Neural progenitor cell (in vitro differentiated cells): ENCODE results near the gene PIK3CG. TPM values are rescaled to one million over a fixed set of nuclear protein-coding genes. Genes with fewer than 3 reads are reported as not detected.
A peak's percentile ranks its signal among the peaks of the same experiment; 100 is the strongest.

Experiments
- DNase-seq: peaks from one replicate; pipeline ENCODE4 v3.0.0-alpha.2; 2016; ENCODE audit warnings: low spot score
- H2AFZ ChIP-seq: fragments of 200-600 bp; sonication (generic); replicated peaks from 2 replicates; pipeline ENCODE4 v1.6.1; 2016; ENCODE audit warnings: antibody characterized with exemption
- H3F3A ChIP-seq: fragments of 200-600 bp; sonication (generic); 2 replicates; pipeline ENCODE4 v1.6.1; 2016; ENCODE audit warnings: antibody characterized with exemption, low read depth
- H3K27ac ChIP-seq: fragments of 200-600 bp; sonication (generic); 2 replicates; pipeline ENCODE4 v1.5.1; 2016; ENCODE audit warnings: mild to moderate bottlenecking
- H3K27me3 ChIP-seq: fragments of 200-600 bp; sonication (generic); 2 replicates; pipeline ENCODE4 v1.6.1; 2016; ENCODE audit warnings: mild to moderate bottlenecking, moderate library complexity
- H3K36me3 ChIP-seq: fragments of 200-600 bp; sonication (generic); 2 replicates; pipeline ENCODE4 v1.5.1; 2016
- H3K4me1 ChIP-seq: fragments of 200-600 bp; sonication (generic); 2 replicates; pipeline ENCODE4 v1.6.1; 2016; ENCODE audit warnings: mixed run types
- H3K4me2 ChIP-seq: fragments of 200-600 bp; sonication (generic); 2 replicates; pipeline ENCODE4 v1.6.1; 2016
- H3K4me3 ChIP-seq: fragments of 200-600 bp; sonication (generic); 2 replicates; pipeline ENCODE4 v1.5.1; 2016
- H3K79me2 ChIP-seq: fragments of 200-600 bp; sonication (generic); 2 replicates; pipeline ENCODE4 v1.6.1; 2016; ENCODE audit warnings: low read depth
- H3K9ac ChIP-seq: fragments of 200-600 bp; sonication (generic); 2 replicates; pipeline ENCODE4 v1.6.1; 2016
- H3K9me3 ChIP-seq: fragments of 200-600 bp; sonication (generic); 2 replicates; pipeline ENCODE4 v1.5.1; 2016; ENCODE audit warnings: low read depth
- H4K20me1 ChIP-seq: fragments of 200-600 bp; sonication (generic); 2 replicates; pipeline ENCODE4 v1.6.1; 2016; ENCODE audit warnings: low read depth
- H3K27ac Mint-ChIP-seq: 3 replicates; pipeline ENCODE4 v1.8.0; 2021; ENCODE audit warnings: mixed read lengths
- H3K27me3 Mint-ChIP-seq: 2 replicates; pipeline ENCODE4 v1.8.0; 2022; ENCODE audit warnings: low read depth, mild to moderate bottlenecking, inconsistent platforms, moderate library complexity, mixed read lengths; ENCODE audit not compliant: insufficient read depth
- H3K36me3 Mint-ChIP-seq: 3 replicates; pipeline ENCODE4 v1.8.0; 2021; ENCODE audit warnings: mixed read lengths
- H3K4me1 Mint-ChIP-seq: 3 replicates; pipeline ENCODE4 v1.8.0; 2021; ENCODE audit warnings: mixed read lengths
- H3K4me3 Mint-ChIP-seq: 3 replicates; pipeline ENCODE4 v1.8.0; 2021; ENCODE audit warnings: mild to moderate bottlenecking, moderate library complexity, mixed read lengths
- H3K9me3 Mint-ChIP-seq: 3 replicates; pipeline ENCODE4 v1.8.0; 2020; ENCODE audit warnings: mixed read lengths
- EZH2 ChIP-seq: fragments of 200-600 bp; sonication (generic); IDR thresholded peaks from 2 replicates; pipeline ENCODE4 v1.6.1; 2017; ENCODE audit warnings: antibody characterized with exemption, mild to moderate bottlenecking, moderate library complexity
- EZH2phosphoT487 ChIP-seq: fragments of 200-600 bp; sonication (generic); IDR thresholded peaks from 2 replicates; pipeline ENCODE4 v1.6.1; 2017; ENCODE audit warnings: antibody characterized with exemption
- total RNA-seq: library from RNA; depleted of rRNA; stranded (reverse); fragments of >200 nt; gene quantifications from 2 replicates; pipeline ENCODE4 v1.2.3, GENCODE V29; 2015; ENCODE audit warnings: low replicate concordance
- TF ChIP-seq, protein P1 (sequence below): fragments of 200-600 bp; sonication (generic); IDR thresholded peaks from 2 replicates; pipeline ENCODE4 v1.5.1; 2017; ENCODE audit warnings: antibody characterized with exemption, mild to moderate bottlenecking

PIK3CG gene
- total RNA-seq, 1 donor from 2014 or later, result not detected

DNA sequence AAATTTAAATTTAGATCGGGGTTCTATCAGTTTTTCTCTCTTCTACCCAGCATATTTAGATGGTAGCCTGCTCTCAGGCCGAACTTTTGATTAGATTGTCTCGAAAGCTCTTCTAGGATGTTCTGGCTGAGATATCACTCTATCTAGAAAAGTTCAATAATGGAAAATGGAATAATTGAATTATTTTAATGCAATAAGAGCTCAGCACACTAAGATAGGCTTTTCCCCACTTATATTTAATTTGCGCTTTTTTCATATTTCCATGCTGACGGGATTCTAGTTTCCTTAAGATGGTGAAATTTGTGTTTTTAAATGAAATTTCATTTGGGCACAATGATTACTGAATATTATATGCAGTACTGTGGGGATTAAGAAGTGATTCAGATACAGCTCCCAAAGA is 73.7 kb downstream of the PIK3CG start:
- no peaks in the 10 kb centered on the region for H4K20me1 ChIP-seq
- no peak overlapping the region for H2AFZ ChIP-seq
- no peaks in the 10 kb centered on the region for H3K9me3 Mint-ChIP-seq
- H3K27ac Mint-ChIP-seq, result no peak overlapping the region
- no peaks in the 10 kb centered on the region for H3K27me3 ChIP-seq
- no peak overlapping the region for H3K4me2 ChIP-seq
- no peaks in the 10 kb centered on the region for H3K4me1 Mint-ChIP-seq
- H3K4me1 ChIP-seq, result no peaks in the 10 kb centered on the region
- H3K36me3 Mint-ChIP-seq, result no peaks in the 10 kb centered on the region
- H3K79me2 ChIP-seq, result no peaks in the 10 kb centered on the region
- H3K4me3 ChIP-seq, result no peak overlapping the region
- H3F3A ChIP-seq, result no peaks in the 10 kb centered on the region
- no peak overlapping the region for H3K4me3 Mint-ChIP-seq
- H3K9me3 ChIP-seq, result no peaks in the 10 kb centered on the region
- H3K27ac ChIP-seq, result no peak overlapping the region
- TF ChIP-seq EZH2phosphoT487, result no peak
- TF ChIP-seq EZH2, result no peak
- TF ChIP-seq, protein P1, sequence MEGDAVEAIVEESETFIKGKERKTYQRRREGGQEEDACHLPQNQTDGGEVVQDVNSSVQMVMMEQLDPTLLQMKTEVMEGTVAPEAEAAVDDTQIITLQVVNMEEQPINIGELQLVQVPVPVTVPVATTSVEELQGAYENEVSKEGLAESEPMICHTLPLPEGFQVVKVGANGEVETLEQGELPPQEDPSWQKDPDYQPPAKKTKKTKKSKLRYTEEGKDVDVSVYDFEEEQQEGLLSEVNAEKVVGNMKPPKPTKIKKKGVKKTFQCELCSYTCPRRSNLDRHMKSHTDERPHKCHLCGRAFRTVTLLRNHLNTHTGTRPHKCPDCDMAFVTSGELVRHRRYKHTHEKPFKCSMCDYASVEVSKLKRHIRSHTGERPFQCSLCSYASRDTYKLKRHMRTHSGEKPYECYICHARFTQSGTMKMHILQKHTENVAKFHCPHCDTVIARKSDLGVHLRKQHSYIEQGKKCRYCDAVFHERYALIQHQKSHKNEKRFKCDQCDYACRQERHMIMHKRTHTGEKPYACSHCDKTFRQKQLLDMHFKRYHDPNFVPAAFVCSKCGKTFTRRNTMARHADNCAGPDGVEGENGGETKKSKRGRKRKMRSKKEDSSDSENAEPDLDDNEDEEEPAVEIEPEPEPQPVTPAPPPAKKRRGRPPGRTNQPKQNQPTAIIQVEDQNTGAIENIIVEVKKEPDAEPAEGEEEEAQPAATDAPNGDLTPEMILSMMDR, result no peak
- H3K9ac ChIP-seq, result no peak overlapping the region
- peaks cover 3% of the 10 kb centered on the region for H3K27me3 Mint-ChIP-seq
- no peaks in the 10 kb centered on the region for H3K36me3 ChIP-seq
- DNase-seq, result no peak

DNA sequence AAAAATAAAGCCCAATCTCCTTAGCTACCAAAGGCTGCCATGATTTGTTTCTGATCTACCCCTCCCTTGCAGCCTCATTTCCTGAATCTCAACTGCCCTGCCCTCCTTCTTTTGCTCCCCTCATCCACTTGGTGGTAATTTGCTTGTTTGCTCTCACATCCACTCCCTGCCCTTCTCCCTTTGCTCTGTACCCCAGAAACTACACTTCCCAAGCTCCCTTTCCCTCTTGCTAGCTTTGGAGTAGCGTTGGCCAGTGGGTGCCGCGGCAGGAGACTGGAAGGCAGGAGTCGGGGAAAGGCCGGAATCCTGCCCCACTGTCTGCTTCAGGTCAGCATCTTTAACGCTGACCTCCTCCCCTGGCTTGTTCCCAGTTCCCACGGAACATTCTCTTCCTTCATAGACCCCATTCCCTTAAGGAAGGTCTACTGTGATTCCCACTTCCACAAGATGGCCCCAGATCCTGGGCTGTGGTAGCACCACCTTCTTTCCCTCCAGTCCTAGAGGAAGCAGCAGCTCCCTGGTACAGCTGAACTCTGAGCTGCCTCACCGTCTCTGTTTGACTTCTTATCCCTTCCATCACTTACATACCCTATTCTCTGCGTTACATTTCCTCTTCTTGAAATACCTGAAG is 79.1 kb downstream of the PIK3CG start:
- Histone ChIP-seq H3K4me1 (no peaks in the 10 kb centered on the region), H2AFZ (peak overlapping the region; percentile 68), H4K20me1 (no peaks in the 10 kb centered on the region), H3K27ac (no peak overlapping the region), H3F3A (no peaks in the 10 kb centered on the region), H3K79me2 (no peaks in the 10 kb centered on the region), H3K9ac (no peak overlapping the region), H3K4me3 (no peak overlapping the region), H3K27me3 (no peaks in the 10 kb centered on the region), H3K36me3 (no peaks in the 10 kb centered on the region), H3K4me2 (no peak overlapping the region), H3K9me3 (no peaks in the 10 kb centered on the region)
- Mint-ChIP-seq H3K4me1 (no peaks in the 10 kb centered on the region), H3K9me3 (no peaks in the 10 kb centered on the region), H3K27ac (no peak overlapping the region), H3K4me3 (no peak overlapping the region), H3K36me3 (no peaks in the 10 kb centered on the region), H3K27me3 (no peaks in the 10 kb centered on the region)
- TF ChIP-seq EZH2phosphoT487 (no peak), EZH2 (no peak)
- TF ChIP-seq, protein P1, result no peak
- DNase-seq, result no peak

DNA sequence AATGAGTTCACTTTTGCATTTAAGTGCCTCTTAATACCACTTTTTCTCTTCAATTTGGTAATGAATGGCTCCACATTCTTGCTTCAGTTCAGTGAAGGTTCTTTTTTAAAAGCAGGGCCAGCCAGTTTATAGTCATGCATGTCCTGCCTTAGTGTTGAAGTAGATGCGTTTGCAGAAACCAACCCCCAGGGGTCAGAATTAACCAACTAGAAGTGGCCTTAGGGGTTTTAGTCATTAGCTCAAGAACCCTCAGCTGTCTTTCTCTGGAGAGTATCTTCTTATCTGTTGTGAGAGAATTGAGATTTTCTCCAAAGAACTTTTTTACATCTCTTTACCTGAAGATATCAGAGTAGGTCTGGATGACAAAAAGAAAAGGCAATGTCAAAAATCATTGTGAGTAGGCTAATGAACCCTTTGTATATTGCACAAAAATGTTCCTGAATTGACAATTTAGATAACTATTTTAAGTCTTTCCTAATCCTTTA is 82.2 kb downstream of the PIK3CG start:
- DNase-seq, result peak; percentile 83
- Mint-ChIP-seq H3K4me1 (peaks cover 1% of the 10 kb centered on the region), H3K4me3 (no peak overlapping the region), H3K27me3 (no peaks in the 10 kb centered on the region), H3K27ac (no peak overlapping the region), H3K36me3 (no peaks in the 10 kb centered on the region), H3K9me3 (no peaks in the 10 kb centered on the region)
- Histone ChIP-seq H3K9ac (no peak overlapping the region), H3K4me2 (no peak overlapping the region), H3K79me2 (no peaks in the 10 kb centered on the region), H3K36me3 (no peaks in the 10 kb centered on the region), H3K9me3 (no peaks in the 10 kb centered on the region), H2AFZ (no peak overlapping the region), H4K20me1 (no peaks in the 10 kb centered on the region), H3K4me1 (no peaks in the 10 kb centered on the region), H3F3A (no peaks in the 10 kb centered on the region), H3K27me3 (no peaks in the 10 kb centered on the region), H3K27ac (no peak overlapping the region), H3K4me3 (no peak overlapping the region)
- TF ChIP-seq EZH2phosphoT487 (no peak), EZH2 (no peak)
- TF ChIP-seq, protein P1, result peak; percentile 80
